A549 (cell line): ENCODE results near the gene HELT.

ENCODE experiments used
- CTCF ChIP-seq: fragments of >200 bp; sonication (Bioruptor Twin); formaldehyde crosslinking; IDR thresholded peaks from 3 replicates; pipeline ENCODE4 v1.5.1; 2016
- E2F6 ChIP-seq: IDR thresholded peaks from 2 replicates; pipeline ENCODE4 v1.6.1; 2012; ENCODE audit warnings: low read depth, borderline replicate concordance
- MAFK ChIP-seq: fragments of 450-650 bp; IDR thresholded peaks from 2 replicates; pipeline ENCODE4 v1.6.1; 2014; ENCODE audit not compliant: partially characterized antibody
- MAZ ChIP-seq: fragments of 150-350 bp; IDR thresholded peaks from 2 replicates; pipeline ENCODE4 v1.6.1; 2014; ENCODE audit warnings: antibody characterized with exemption, low read depth, low read length, borderline replicate concordance
- POLR2A ChIP-seq: IDR thresholded peaks from 2 replicates; pipeline ENCODE4 v1.6.1; 2012; ENCODE audit warnings: mild to moderate bottlenecking, low read length
- SMC3 ChIP-seq: fragments of >200 bp; sonication (Bioruptor Twin); formaldehyde crosslinking; IDR thresholded peaks from 3 replicates; pipeline ENCODE4 v1.6.1; 2018; ENCODE audit warnings: inconsistent platforms

- TF ChIP-seq POLR2A = no peak
- no peak for TF ChIP-seq SMC3
- TF ChIP-seq MAZ = no peak
- TF ChIP-seq CTCF = no peak
- TF ChIP-seq E2F6 = no peak
- TF ChIP-seq MAFK = no peak
Measured at GRCh38 chr4:185020293-185020808, 2.1 kb downstream of the HELT start.
